HG02885 (cell line): ENCODE measurements around the gene TFDP1.
A peak's percentile ranks its signal among the peaks of the same experiment; 100 is the strongest.

ENCODE experiments used
- ATAC-seq: cut with Tn5 transposase; IDR thresholded peaks from one replicate; pipeline ENCODE4 v1.9.1; 2021; ENCODE audit warnings: mild to moderate bottlenecking; ENCODE audit not compliant: unreplicated experiment, poor library complexity

TFDP1 gene

GRCh38 chr13:113584205-113584869, at the start of gene TFDP1:
Gene TFDP1, plus strand, starts transcription at chr13:113584753. Its CDS starts 1,085 bp downstream, at chr13:113585838.
- ATAC-seq: peak; percentile 85

- no peak for ATAC-seq
Observed at GRCh38 chr13:113535381-113535781, 49.2 kb upstream of the TFDP1 start.

- ATAC-seq: no peak
Observed at GRCh38 chr13:113536461-113537110, 48.0 kb upstream of the TFDP1 start.

DNA sequence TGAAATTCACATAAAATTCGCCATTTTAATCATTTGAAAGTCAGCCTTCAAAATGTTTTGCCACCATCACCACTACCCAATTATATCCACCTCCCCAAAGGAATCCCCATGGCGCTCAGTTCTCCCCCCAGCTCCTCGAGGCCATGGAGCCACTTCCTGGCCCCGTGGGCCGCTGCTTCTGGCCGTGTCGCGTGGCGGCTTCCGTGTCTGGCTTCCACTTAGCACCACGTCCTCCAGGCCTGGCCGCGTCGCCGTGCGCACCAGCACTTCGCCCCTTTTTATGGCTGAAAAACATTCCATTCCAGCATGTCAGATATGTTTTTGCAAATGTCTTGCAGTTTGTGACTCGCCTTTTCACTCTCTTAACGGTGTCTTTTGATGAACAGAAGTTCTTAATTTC, 47.3 kb upstream of the TFDP1 start:
- no peak for ATAC-seq

GRCh38 chr13:113537909-113538688, 46.5 kb upstream of the TFDP1 start:
- no peak for ATAC-seq

- ATAC-seq: no peak
Observed at GRCh38 chr13:113538689-113539058, 45.9 kb upstream of the TFDP1 start.

GRCh38 chr13:113539176-113539575, 45.4 kb upstream of the TFDP1 start:
- ATAC-seq: no peak

- no peak for ATAC-seq
Observed at GRCh38 chr13:113539822-113540221, 44.7 kb upstream of the TFDP1 start.

GRCh38 chr13:113540523-113540922, 44.0 kb upstream of the TFDP1 start:
- no peak for ATAC-seq

GRCh38 chr13:113542751-113543424, 41.7 kb upstream of the TFDP1 start:
- ATAC-seq: no peak

GRCh38 chr13:113544071-113544891, 40.3 kb upstream of the TFDP1 start:
- no peak for ATAC-seq

DNA sequence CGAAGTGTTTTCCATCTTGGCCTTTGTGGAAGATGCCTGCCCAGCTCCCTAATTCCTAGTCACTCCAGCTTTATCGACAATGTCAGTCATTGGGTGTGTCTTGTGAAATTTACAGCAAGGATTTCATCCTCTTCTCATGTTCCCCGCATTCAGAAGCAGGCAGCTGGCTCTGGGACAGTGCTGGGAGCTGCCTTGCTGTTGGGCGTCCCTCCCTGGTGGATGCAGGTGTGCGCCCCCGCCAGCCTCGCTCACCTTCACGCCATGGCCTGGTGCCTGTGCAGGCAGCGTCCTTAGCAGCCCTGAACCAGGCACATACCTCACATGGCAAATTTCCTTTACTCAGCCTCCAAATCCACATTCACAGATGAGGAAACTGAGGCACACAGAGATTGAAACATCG, 39.7 kb upstream of the TFDP1 start:
- ATAC-seq: no peak

DNA sequence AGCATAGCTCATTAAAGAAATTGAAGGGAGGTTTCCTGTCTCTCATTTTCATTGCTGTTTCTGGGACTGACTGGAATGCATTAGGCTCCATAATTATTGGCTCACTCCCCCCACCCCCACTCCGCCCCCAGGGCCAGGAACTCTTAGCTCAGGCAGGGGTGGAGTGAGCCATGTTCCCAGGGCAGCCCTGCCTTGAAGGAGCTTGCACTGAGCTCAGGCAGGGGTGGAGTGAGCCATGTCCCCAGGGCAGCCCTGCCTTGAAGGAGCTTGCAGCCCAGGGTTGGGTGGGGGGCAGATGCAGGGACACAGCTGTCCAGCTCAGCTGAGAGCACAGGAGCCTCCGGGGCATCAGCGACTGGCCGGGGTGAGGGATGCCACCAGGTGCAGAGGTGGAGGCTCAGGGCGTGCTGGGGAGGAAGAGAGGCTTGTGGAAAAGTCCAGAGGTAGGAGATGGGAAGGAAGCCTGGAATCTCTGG, 39.1 kb upstream of the TFDP1 start:
- no peak for ATAC-seq

- no peak for ATAC-seq
Observed at GRCh38 chr13:113545931-113546516, 38.5 kb upstream of the TFDP1 start.

- ATAC-seq: no peak
Observed at GRCh38 chr13:113546571-113547237, 37.8 kb upstream of the TFDP1 start.

GRCh38 chr13:113547238-113547971, 37.1 kb upstream of the TFDP1 start:
- ATAC-seq: no peak

DNA sequence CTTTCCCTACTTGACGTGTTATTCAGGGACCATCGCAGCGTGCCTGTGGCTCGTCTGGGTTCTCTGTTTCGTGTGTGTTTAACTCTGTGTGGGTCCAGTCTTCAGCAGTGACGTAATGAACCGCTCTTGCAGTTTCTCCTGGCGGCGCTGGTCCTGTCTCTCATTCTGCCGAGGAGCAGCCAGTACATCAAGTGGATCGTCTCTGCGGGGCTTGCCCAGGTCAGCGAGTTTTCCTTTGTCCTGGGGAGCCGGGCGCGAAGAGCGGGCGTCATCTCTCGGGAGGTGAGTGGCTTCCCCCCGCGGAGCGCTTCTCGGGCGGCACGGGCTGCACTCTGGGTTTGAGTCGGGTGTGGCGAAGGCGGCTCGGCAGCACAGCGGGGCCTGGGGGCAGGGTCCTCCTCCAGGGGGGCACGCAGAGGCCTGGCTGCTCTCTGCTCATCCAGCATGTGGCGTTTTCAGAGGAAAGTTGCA, 36.3 kb upstream of the TFDP1 start:
- no peak for ATAC-seq
